Trophoblast cell (in vitro differentiated cells and primary cell): ENCODE results near the gene NDUFA12.

Source experiments
- DNase-seq, 2 donors: peaks; one replicate each; pipeline ENCODE4 v3.0.0-alpha.2; 2016
- H2AFZ ChIP-seq: 2 replicates; pipeline ENCODE4 v1.6.1; 2013; ENCODE audit warnings: low read length, moderate library complexity, mild to moderate bottlenecking; ENCODE audit not compliant: insufficient read depth, poor library complexity
- H2AK5ac ChIP-seq: 2 replicates; pipeline ENCODE4 v1.6.1; 2013; ENCODE audit warnings: mild to moderate bottlenecking, low read length
- H2BK120ac ChIP-seq: 2 replicates; pipeline ENCODE4 v1.6.1; 2013; ENCODE audit warnings: low read length, mild to moderate bottlenecking, moderate library complexity; ENCODE audit not compliant: insufficient read depth, poor library complexity
- H2BK12ac ChIP-seq: 2 replicates; pipeline ENCODE4 v1.6.1; 2013; ENCODE audit warnings: mild to moderate bottlenecking, low read length, moderate library complexity
- H2BK5ac ChIP-seq: 2 replicates; pipeline ENCODE4 v1.6.1; 2013; ENCODE audit warnings: low read length, low read depth, moderate library complexity, mild to moderate bottlenecking; ENCODE audit not compliant: poor library complexity
- H3K14ac ChIP-seq: 2 replicates; pipeline ENCODE4 v1.6.1; 2013; ENCODE audit warnings: mild to moderate bottlenecking, low read length
- H3K18ac ChIP-seq: 2 replicates; pipeline ENCODE4 v1.6.1; 2013; ENCODE audit warnings: mild to moderate bottlenecking, low read length
- H3K23ac ChIP-seq: 2 replicates; pipeline ENCODE4 v1.6.1; 2013; ENCODE audit warnings: low read length
- H3K27ac ChIP-seq: 2 replicates; pipeline ENCODE4 v1.5.1; 2013; ENCODE audit warnings: low read depth, mild to moderate bottlenecking, inconsistent platforms, low read length, moderate library complexity
- H3K27me3 ChIP-seq: 2 replicates; pipeline ENCODE4 v1.6.1; 2013; ENCODE audit warnings: inconsistent platforms, mild to moderate bottlenecking, low read length, moderate library complexity; ENCODE audit not compliant: insufficient read depth
- H3K36me3 ChIP-seq, 2 experiments: 1 replicate in 1 of 2; 2 replicates in 1 of 2; pipeline ENCODE4 v1.6.1; 2013; ENCODE audit warnings: low read length in 2 of 2, mild to moderate bottlenecking in 2 of 2, moderate library complexity in 1 of 2; ENCODE audit not compliant: insufficient read depth in 2 of 2, control insufficient read depth in 1 of 2
- H3K4ac ChIP-seq: 2 replicates; pipeline ENCODE4 v1.6.1; 2013; ENCODE audit warnings: low read depth, mild to moderate bottlenecking, low read length, moderate library complexity
- H3K4me1 ChIP-seq, 2 experiments: 1 replicate in 1 of 2; 2 replicates in 1 of 2; pipeline ENCODE4 v1.6.1; 2013; ENCODE audit warnings: low read length in 2 of 2, mild to moderate bottlenecking in 2 of 2, moderate library complexity in 1 of 2; ENCODE audit not compliant: insufficient read depth in 2 of 2, control insufficient read depth in 1 of 2
- H3K4me2 ChIP-seq: 2 replicates; pipeline ENCODE4 v1.6.1; 2013; ENCODE audit warnings: inconsistent platforms, mild to moderate bottlenecking, low read length, moderate library complexity
- H3K4me3 ChIP-seq: 2 replicates; pipeline ENCODE4 v1.5.1; 2013; ENCODE audit warnings: mild to moderate bottlenecking, low read depth, low read length, inconsistent platforms
- H3K79me1 ChIP-seq: one replicate; pipeline ENCODE4 v1.6.1; 2013; ENCODE audit warnings: low read length
- H3K79me2 ChIP-seq: 2 replicates; pipeline ENCODE4 v1.6.1; 2013; ENCODE audit warnings: low read length, mild to moderate bottlenecking; ENCODE audit not compliant: control insufficient read depth, insufficient read depth, poor library complexity
- H3K9ac ChIP-seq: 2 replicates; pipeline ENCODE4 v1.6.1; 2013; ENCODE audit warnings: mild to moderate bottlenecking, low read length
- H3K9me3 ChIP-seq: 2 replicates; pipeline ENCODE4 v1.6.1; 2013; ENCODE audit warnings: low read depth, mild to moderate bottlenecking, control low read depth, inconsistent platforms, low read length; ENCODE audit not compliant: insufficient read depth
- H4K12ac ChIP-seq: 2 replicates; pipeline ENCODE4 v1.6.1; 2013; ENCODE audit warnings: low read depth, mild to moderate bottlenecking, low read length, moderate library complexity
- H4K8ac ChIP-seq: 2 replicates; pipeline ENCODE4 v1.6.1; 2013; ENCODE audit warnings: low read depth, mild to moderate bottlenecking, low read length, moderate library complexity
- H4K91ac ChIP-seq: one replicate; pipeline ENCODE4 v1.6.1; 2013; ENCODE audit warnings: low read depth, mild to moderate bottlenecking, low read length, moderate library complexity
- WGBS: extraction: QIAGEN DNeasy Blood & Tissue Kit; methylation state at CpG from one replicate; pipeline ENCODE4 v1.1.7; 2013; ENCODE audit warnings: missing lambda C conversion rate; ENCODE audit not compliant: insufficient read length, insufficient coverage; ENCODE audit errors: extremely low coverage; 5-methylcytosine and 5-hydroxymethylcytosine counted together

Gene NDUFA12

GRCh38 chr12:94941440-94941862, 62.0 kb downstream of the NDUFA12 start:
- WGBS = no CpG with 5 or more reads among the region's 7 CpGs
- H3K4me3 ChIP-seq = no peak overlapping the region
- no peaks in the 10 kb centered on the region for H3K79me1 ChIP-seq
- H3K9ac ChIP-seq = no peak overlapping the region
- H3K27ac ChIP-seq = no peak overlapping the region
- no peak overlapping the region for H4K91ac ChIP-seq
- no peak overlapping the region for H2BK12ac ChIP-seq
- no peak overlapping the region for H2AFZ ChIP-seq
- no peak overlapping the region for H2BK5ac ChIP-seq
- H3K36me3 ChIP-seq = no peaks in the 10 kb centered on the region
- peak; percentile 73 to 78 for DNase-seq
- no peak overlapping the region for H4K8ac ChIP-seq
- H3K14ac ChIP-seq = no peak overlapping the region
- H2AK5ac ChIP-seq = no peak overlapping the region
- no peaks in the 10 kb centered on the region for H3K27me3 ChIP-seq
- no peaks in the 10 kb centered on the region for H3K4me1 ChIP-seq
- no peak overlapping the region for H3K18ac ChIP-seq
- no peak overlapping the region for H4K12ac ChIP-seq
- H3K79me2 ChIP-seq = no peaks in the 10 kb centered on the region
- H3K4me2 ChIP-seq = no peak overlapping the region
- H2BK120ac ChIP-seq = no peak overlapping the region
- H3K9me3 ChIP-seq = no peaks in the 10 kb centered on the region
- no peak overlapping the region for H3K4ac ChIP-seq
- no peak overlapping the region for H3K23ac ChIP-seq

- H3K4me2 ChIP-seq = no peak overlapping the region
- no peak overlapping the region for H3K23ac ChIP-seq
- H2BK120ac ChIP-seq = no peak overlapping the region
- no peak overlapping the region for H2AFZ ChIP-seq
- no peaks in the 10 kb centered on the region for H3K79me2 ChIP-seq
- H3K4me1 ChIP-seq = no peaks in the 10 kb centered on the region
- no peak overlapping the region for H4K91ac ChIP-seq
- no peak overlapping the region for H3K27ac ChIP-seq
- no peak overlapping the region for H3K4ac ChIP-seq
- H3K14ac ChIP-seq = no peak overlapping the region
- no peak overlapping the region for H3K18ac ChIP-seq
- WGBS = no CpG with 5 or more reads among the region's 9 CpGs
- no peak overlapping the region for H2AK5ac ChIP-seq
- H3K79me1 ChIP-seq = no peaks in the 10 kb centered on the region
- no peak overlapping the region for H4K8ac ChIP-seq
- H3K27me3 ChIP-seq = no peaks in the 10 kb centered on the region
- no peak overlapping the region for H2BK5ac ChIP-seq
- H3K9ac ChIP-seq = no peak overlapping the region
- no peak overlapping the region for H2BK12ac ChIP-seq
- no peak overlapping the region for H4K12ac ChIP-seq
- no peaks in the 10 kb centered on the region for H3K9me3 ChIP-seq
- H3K4me3 ChIP-seq = no peak overlapping the region
- no peaks in the 10 kb centered on the region for H3K36me3 ChIP-seq
- DNase-seq = peak; percentile 61 to 68
Measured at GRCh38 chr12:94940771-94941170, 62.7 kb downstream of the NDUFA12 start.

- no peak overlapping the region for H3K4me2 ChIP-seq
- no peak overlapping the region for H3K4me3 ChIP-seq
- H4K8ac ChIP-seq = no peak overlapping the region
- H3K27me3 ChIP-seq = no peaks in the 10 kb centered on the region
- DNase-seq = no peak
- no peak overlapping the region for H4K91ac ChIP-seq
- no peak overlapping the region for H4K12ac ChIP-seq
- no peaks in the 10 kb centered on the region for H3K4me1 ChIP-seq
- no peak overlapping the region for H2BK12ac ChIP-seq
- H3K23ac ChIP-seq = no peak overlapping the region
- no peak overlapping the region for H3K14ac ChIP-seq
- H3K79me2 ChIP-seq = no peaks in the 10 kb centered on the region
- no peaks in the 10 kb centered on the region for H3K9me3 ChIP-seq
- no peak overlapping the region for H3K4ac ChIP-seq
- no peak overlapping the region for H3K9ac ChIP-seq
- no peak overlapping the region for H2BK120ac ChIP-seq
- no CpG with 5 or more reads among the region's 4 CpGs for WGBS
- no peaks in the 10 kb centered on the region for H3K36me3 ChIP-seq
- no peaks in the 10 kb centered on the region for H3K79me1 ChIP-seq
- no peak overlapping the region for H2AK5ac ChIP-seq
- no peak overlapping the region for H3K27ac ChIP-seq
- no peak overlapping the region for H2BK5ac ChIP-seq
- no peak overlapping the region for H2AFZ ChIP-seq
- H3K18ac ChIP-seq = no peak overlapping the region
Measured at GRCh38 chr12:94938583-94938982, 64.9 kb downstream of the NDUFA12 start.

GRCh38 chr12:94930772-94931171, 72.7 kb downstream of the NDUFA12 start:
- Histone ChIP-seq H3K27me3 (no peaks in the 10 kb centered on the region), H3K18ac (no peak overlapping the region), H3K14ac (no peak overlapping the region), H3K27ac (no peak overlapping the region), H4K8ac (no peak overlapping the region), H3K4ac (no peak overlapping the region), H3K4me3 (no peak overlapping the region), H3K79me2 (no peaks in the 10 kb centered on the region), H2BK120ac (no peak overlapping the region), H3K36me3 (no peaks in the 10 kb centered on the region), H4K12ac (no peak overlapping the region), H3K4me1 (no peaks in the 10 kb centered on the region), H2AK5ac (no peak overlapping the region), H3K9me3 (no peaks in the 10 kb centered on the region), H3K23ac (no peak overlapping the region), H4K91ac (no peak overlapping the region), H3K79me1 (no peaks in the 10 kb centered on the region), H2BK5ac (no peak overlapping the region), H3K9ac (no peak overlapping the region), H2BK12ac (no peak overlapping the region), H3K4me2 (no peak overlapping the region), H2AFZ (no peak overlapping the region)
- no CpG with 5 or more reads among the region's 2 CpGs for WGBS
- DNase-seq = no peak
